Erythroblast (primary cell): ENCODE measurements around the gene ZNF862.

ENCODE experiments used
- DNase-seq, 2 experiments: peaks; one replicate each; lab custom pipeline; 2025; lab: John Stamatoyannopoulos, UW
- GATA1 ChIP-seq: IDR thresholded peaks from 2 replicates; pipeline ENCODE4 v1.6.1; 2011; ENCODE audit warnings: low read depth, mild to moderate bottlenecking, control low read depth, low read length, moderate library complexity
- POLR2A ChIP-seq: IDR thresholded peaks from 2 replicates; pipeline ENCODE4 v1.6.1; 2011; ENCODE audit warnings: mild to moderate bottlenecking, low read length

Gene ZNF862

DNA sequence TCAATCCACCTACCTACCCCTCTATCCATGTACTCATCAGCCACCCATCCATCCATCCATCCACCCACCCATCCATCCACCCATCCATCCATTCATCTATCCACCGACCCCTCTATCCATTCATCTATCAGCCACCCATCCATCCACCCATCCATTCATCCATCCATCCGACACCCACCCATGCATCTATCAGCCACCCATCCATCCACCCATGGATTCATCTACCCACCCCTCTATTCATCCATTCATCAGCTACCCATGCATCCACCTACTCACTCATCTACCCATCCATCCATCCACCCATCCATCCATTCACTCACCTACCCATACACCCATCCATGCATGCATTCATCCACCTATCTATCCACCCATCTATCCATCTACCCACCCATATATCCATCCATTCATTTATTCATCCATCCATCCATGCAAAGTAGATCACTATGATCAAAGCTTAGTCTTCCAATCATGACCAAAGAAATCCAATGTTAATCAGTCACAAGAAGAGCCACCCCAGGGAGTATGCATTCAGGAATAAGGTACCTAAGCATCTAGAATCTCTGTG, 37.1 kb upstream of the ZNF862 start:
- DNase-seq, result no peak

DNA sequence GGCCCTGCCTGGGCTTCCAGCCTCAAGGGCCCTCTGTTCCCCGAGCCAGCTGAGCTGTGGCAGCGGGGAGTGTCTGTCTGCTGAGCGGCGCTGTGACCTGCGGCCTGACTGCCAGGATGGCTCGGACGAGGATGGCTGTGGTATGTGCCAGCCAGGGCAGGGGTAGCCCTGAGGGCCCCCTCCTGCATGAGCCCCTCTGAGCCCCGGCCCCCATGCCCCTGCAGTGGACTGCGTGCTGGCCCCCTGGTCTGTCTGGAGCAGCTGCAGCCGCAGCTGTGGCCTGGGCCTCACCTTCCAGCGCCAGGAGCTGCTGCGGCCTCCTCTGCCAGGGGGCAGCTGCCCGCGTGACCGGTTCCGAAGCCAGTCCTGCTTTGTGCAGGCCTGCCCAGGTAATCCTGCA, 36.4 kb upstream of the ZNF862 start:
- DNase-seq, result no peak
- TF ChIP-seq POLR2A (no peak), GATA1 (no peak)

More for the DNA sequence above, 37.1 kb upstream of the ZNF862 start:
- TF ChIP-seq GATA1, result no peak
- TF ChIP-seq POLR2A, result no peak

DNA sequence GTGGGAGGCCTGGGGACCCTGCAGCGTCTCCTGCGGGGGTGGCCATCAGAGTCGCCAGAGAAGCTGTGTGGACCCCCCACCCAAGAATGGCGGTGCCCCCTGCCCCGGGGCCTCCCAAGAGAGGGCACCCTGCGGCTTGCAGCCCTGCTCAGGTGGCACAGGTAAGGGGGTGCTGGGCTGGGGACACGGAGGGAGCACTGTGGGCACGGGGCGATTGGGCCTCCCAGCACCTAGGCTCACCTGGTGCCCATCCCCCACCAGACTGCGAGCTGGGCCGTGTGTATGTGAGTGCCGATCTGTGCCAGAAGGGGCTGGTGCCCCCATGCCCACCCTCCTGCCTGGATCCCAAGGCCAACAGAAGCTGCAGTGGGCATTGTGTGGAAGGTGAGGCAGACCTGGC, 35.2 kb upstream of the ZNF862 start:
- DNase-seq, result no peak

DNA sequence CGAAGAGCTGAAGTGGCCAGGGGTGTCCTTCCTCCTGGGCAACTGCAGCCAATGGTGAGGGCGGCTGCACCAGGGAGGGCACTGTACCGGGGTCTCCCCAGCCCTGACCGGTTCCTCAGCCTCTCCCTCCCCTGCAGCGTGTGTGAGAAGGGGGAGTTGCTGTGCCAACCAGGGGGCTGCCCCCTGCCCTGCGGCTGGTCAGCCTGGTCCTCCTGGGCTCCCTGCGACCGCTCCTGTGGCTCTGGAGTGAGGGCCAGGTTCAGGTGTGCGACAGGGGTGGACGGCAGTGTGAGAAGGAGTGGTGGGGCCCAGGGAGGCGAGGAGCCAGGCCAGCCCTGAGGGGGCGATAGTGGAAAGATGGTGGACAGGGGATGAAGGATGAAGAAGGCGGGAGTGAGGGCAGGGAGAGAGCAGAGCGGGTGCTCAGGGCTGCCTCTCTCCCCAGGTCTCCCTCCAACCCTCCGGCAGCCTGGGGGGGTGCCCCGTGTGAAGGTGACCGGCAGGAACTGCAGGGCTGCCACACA, 34.6 kb upstream of the ZNF862 start:
- no peak for DNase-seq
- no peak for TF ChIP-seq GATA1

More for the DNA sequence above, 35.2 kb upstream of the ZNF862 start:
- TF ChIP-seq POLR2A (no peak), GATA1 (no peak)

DNA sequence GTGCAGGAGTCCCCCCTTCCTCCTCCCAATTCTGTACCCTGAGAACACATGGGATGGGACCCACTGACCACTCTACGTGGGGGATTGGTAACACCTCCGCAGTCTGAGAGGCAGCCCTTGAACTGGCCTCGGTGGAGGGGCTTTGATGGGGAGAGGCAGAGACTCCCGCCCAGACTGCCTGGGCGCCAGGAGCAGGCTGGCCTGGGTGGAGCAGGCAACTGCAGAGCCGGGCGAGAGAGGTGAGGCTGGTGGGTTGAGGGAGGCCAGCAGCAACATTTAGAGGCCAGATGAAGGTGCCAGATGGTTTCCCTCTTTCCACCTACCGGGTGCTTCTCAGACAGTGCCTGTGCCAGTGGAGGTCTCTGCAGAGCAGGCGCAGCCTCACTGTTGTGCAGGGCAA, 34.1 kb upstream of the ZNF862 start:
- TF ChIP-seq GATA1, result no peak
- TF ChIP-seq POLR2A, result no peak
- no peak for DNase-seq

GRCh38 chr7:149806726-149807125, 31.4 kb upstream of the ZNF862 start:
- TF ChIP-seq POLR2A, result no peak
- no peak for TF ChIP-seq GATA1
- no peak for DNase-seq

DNA sequence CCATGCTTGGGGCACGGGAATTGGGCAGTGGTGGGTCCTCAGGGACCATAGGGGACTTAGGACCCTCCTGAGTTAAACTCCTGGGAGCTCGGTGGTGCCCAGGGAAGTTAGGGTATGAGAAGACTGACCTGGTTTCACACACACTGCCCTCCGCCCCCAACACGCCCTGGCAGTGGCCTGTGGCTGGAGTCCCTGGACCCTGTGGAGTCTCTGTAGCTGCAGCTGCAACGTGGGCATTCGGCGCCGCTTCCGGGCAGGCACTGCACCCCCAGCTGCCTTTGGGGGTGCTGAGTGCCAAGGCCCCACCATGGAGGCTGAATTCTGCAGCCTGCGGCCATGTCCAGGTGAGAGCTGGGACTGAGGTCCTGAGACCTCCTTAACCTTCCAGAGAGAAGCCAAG, 29.9 kb upstream of the ZNF862 start:
- TF ChIP-seq GATA1 (no peak), POLR2A (no peak)
- no peak for DNase-seq

- no peak for TF ChIP-seq POLR2A
- no peak for TF ChIP-seq GATA1
- no peak for DNase-seq
Observed at GRCh38 chr7:149809215-149809614, 29.0 kb upstream of the ZNF862 start.

GRCh38 chr7:149811221-149811620, 27.0 kb upstream of the ZNF862 start:
- DNase-seq, result no peak

DNA sequence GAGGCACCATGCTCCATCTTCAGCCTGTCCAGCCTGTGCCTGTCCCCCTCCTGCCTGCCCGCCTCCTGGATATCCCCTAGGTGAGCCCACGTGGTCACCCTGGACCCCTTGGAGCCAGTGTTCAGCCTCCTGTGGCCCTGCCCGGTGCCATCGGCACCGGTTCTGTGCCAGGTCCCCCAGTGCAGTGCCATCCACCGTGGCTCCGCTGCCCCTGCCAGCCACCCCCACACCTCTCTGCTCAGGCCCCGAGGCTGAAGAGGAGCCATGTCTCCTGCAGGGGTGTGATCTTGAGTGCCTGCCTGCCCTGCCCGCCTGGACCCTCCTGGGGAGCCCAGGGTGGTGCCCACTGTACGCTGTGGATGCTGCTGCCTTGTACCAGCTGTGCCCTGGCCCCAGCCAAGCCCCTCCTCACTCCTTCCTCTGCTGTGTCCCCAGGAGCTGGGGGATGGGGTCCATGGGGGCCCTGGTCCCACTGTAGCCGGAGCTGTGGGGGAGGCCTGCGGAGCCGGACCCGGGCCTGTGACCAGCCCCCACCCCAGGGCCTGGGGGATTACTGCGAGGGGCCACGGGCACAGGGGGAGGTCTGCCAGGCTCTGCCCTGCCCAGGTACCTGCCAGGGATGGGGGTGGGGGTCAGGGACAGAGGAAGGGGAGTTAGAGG, 26.2 kb upstream of the ZNF862 start:
- no peak for DNase-seq

More at GRCh38 chr7:149811221-149811620, 27.0 kb upstream of the ZNF862 start:
- TF ChIP-seq POLR2A (no peak), GATA1 (no peak)

GRCh38 chr7:149813254-149814035, 24.7 kb upstream of the ZNF862 start:
- TF ChIP-seq GATA1 (no peak), POLR2A (no peak)
- DNase-seq, result no peak

More for the DNA sequence above, 26.2 kb upstream of the ZNF862 start:
- no peak for TF ChIP-seq GATA1
- no peak for TF ChIP-seq POLR2A

DNA sequence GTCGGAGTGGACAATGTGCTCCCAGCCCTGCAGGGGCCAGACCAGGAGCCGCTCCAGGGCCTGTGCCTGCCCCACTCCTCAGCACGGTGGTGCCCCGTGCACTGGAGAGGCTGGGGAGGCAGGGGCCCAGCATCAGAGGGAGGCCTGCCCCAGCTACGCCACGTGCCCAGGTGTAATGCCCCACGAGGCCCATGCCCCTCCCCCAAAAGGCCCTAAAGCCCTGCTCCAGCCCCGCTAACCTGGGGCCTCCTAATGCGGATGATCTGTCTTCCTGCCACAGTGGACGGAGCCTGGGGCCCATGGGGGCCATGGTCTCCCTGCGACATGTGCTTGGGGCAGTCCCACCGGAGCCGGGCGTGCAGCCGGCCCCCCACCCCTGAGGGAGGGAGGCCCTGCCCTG, 23.7 kb upstream of the ZNF862 start:
- TF ChIP-seq POLR2A, result no peak
- no peak for TF ChIP-seq GATA1
- no peak for DNase-seq

- no peak for TF ChIP-seq POLR2A
- no peak for TF ChIP-seq GATA1
- DNase-seq, result no peak
Observed at GRCh38 chr7:149815121-149815520, 23.1 kb upstream of the ZNF862 start.
